GM19395 (cell line): ENCODE measurements around the gene IFI35.
"Not testable (repeated sequence)": the region's sequence is repeated elsewhere in the genome, so short reads cannot be mapped to it uniquely, and the experiment has no call there.

Source experiments
- ATAC-seq: cut with Tn5 transposase; IDR thresholded peaks from one replicate; pipeline ENCODE4 v1.9.1; 2021; ENCODE audit warnings: mild to moderate bottlenecking, moderate library complexity; ENCODE audit not compliant: unreplicated experiment

Gene IFI35

GRCh38 chr17:43006639-43007551 lies at the start of gene IFI35:
IFI35 (plus strand) TSS chr17:43006784; CDS start chr17:43006948, 164 bp downstream.
- ATAC-seq = peak; percentile 86

GRCh38 chr17:42964161-42964932 lies 42.2 kb upstream of the IFI35 start, which contains the start of gene AARSD1:
AARSD1 (minus strand) TSS chr17:42964454; CDS start chr17:42964440, 14 bp downstream.
- ATAC-seq = peak; percentile 74

GRCh38 chr17:42967925-42968324 lies 38.7 kb upstream of the IFI35 start:
- ATAC-seq = no peak

- no peak for ATAC-seq
Measured at GRCh38 chr17:42969001-42969581, 37.5 kb upstream of the IFI35 start.

GRCh38 chr17:42971589-42971988 lies 35.0 kb upstream of the IFI35 start:
- no peak for ATAC-seq

GRCh38 chr17:42973323-42973722 lies 33.3 kb upstream of the IFI35 start:
- not testable (repeated sequence) for ATAC-seq

GRCh38 chr17:42975265-42975664 lies 31.3 kb upstream of the IFI35 start:
- ATAC-seq = no peak

GRCh38 chr17:42975701-42976100 lies 30.9 kb upstream of the IFI35 start:
- not testable (repeated sequence) for ATAC-seq

GRCh38 chr17:42979511-42980273 lies 26.9 kb upstream of the IFI35 start, which contains the start of gene PTGES3L:
PTGES3L (minus strand) TSS chr17:42980080; CDS start chr17:42980053, 27 bp downstream.
- ATAC-seq = peak; percentile 37

GRCh38 chr17:42980274-42980765 lies 26.3 kb upstream of the IFI35 start, which contains the start of gene RUNDC1:
RUNDC1 (plus strand) TSS chr17:42980565; CDS start chr17:42980577, 12 bp downstream.
- ATAC-seq = peak; percentile 73

- peak; percentile 44 for ATAC-seq
Measured at GRCh38 chr17:42980766-42981397, 25.7 kb upstream of the IFI35 start.

GRCh38 chr17:42982266-42982665 lies 24.3 kb upstream of the IFI35 start:
- ATAC-seq = no peak

GRCh38 chr17:42985225-42985624 lies 21.4 kb upstream of the IFI35 start:
- peak; percentile 52 for ATAC-seq

GRCh38 chr17:42989141-42989540 lies 17.4 kb upstream of the IFI35 start:
- ATAC-seq = no peak

GRCh38 chr17:42989726-42990652 lies 16.6 kb upstream of the IFI35 start:
- ATAC-seq = no peak

GRCh38 chr17:42991471-42991870 lies 15.1 kb upstream of the IFI35 start:
- ATAC-seq = no peak

GRCh38 chr17:42992872-42993271 lies 13.7 kb upstream of the IFI35 start:
- ATAC-seq = no peak

- ATAC-seq = not testable (repeated sequence)
Measured at GRCh38 chr17:42993913-42994312, 12.7 kb upstream of the IFI35 start.
